Upper lobe of right lung (tissue), 1 donor: ENCODE data around the gene RRAS. TPM values are rescaled to one million over a fixed set of nuclear protein-coding genes. Genes with fewer than 3 reads are reported as not detected.

Source experiments
- ATAC-seq: fragments of 200-7000 bp; cut with Tn5 transposase; one replicate; pipeline ENCODE4 v1.9.1; 2020; ENCODE audit warnings: mild to moderate bottlenecking, moderate library complexity
- DNase-seq: peaks from one replicate; pipeline ENCODE4 v3.0.0-alpha.2; 2020
- H3K27ac ChIP-seq: fragments of 200-600 bp; one replicate; pipeline ENCODE4 v1.8.0; 2022
- H3K27me3 ChIP-seq: fragments of 200-600 bp; one replicate; pipeline ENCODE4 v1.8.0; 2022; ENCODE audit warnings: mild to moderate bottlenecking
- H3K36me3 ChIP-seq: fragments of 200-600 bp; one replicate; pipeline ENCODE4 v1.8.0; 2022
- H3K4me1 ChIP-seq: fragments of 200-600 bp; one replicate; pipeline ENCODE4 v1.8.0; 2022
- H3K4me3 ChIP-seq: fragments of 200-600 bp; one replicate; pipeline ENCODE4 v1.8.0; 2022; ENCODE audit warnings: mild to moderate bottlenecking
- H3K9me3 ChIP-seq: fragments of 200-600 bp; one replicate; pipeline ENCODE4 v1.8.0; 2022
- CTCF ChIP-seq: fragments of 200-600 bp; IDR thresholded peaks from one replicate; pipeline ENCODE4 v1.8.0; 2022; ENCODE audit warnings: antibody characterized with exemption
- intact Hi-C: fragments of 100-400 bp; cut with DNase I; formaldehyde crosslinking; loops from one replicate; pipeline ENCODE4 v1.11.0; 2022
- total RNA-seq: library from RNA; stranded (reverse); fragmentation: NEBNext Ultra II Directional; extraction: Animal tissue kit (Norgen Biotek cat#: 25700); gene quantifications from one replicate; pipeline ENCODE4 v1.2.1, GENCODE V29; 2021
- donor health status: DM: no; HTN: yes; CAD: no; lungs with severe emphysema.

The RRAS gene
- total RNA-seq, 1 donor from 2014 or later, result 138 TPM

DNA sequence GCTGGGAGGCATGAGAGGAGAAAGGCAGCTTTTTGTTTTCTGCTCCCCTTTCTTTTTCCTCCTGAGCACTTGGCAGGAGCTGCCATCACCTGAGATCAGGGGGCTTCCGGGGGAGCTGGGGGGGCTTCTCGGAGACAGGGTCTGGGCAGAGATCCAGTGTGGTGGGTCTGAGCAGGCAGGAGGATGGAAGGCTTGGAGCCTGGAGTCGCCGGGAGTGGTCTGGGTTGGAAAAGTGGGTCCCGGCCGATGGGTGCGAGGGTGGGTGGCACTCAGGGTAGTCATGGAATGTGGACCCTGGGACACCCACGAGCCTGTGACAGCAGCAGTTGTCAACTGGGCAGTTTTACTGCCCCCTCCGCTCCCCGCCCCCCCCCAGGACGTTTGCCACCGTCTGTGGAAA, 47.2 kb upstream of the RRAS start:
- TF ChIP-seq CTCF, result no peak
- H3K4me3 ChIP-seq, result peak overlapping the region; percentile 59
- H3K9me3 ChIP-seq, result no peaks in the 10 kb centered on the region
- no peak for DNase-seq
- intact Hi-C loops, result no loop called here
- H3K4me1 ChIP-seq, result peaks cover 23% of the 10 kb centered on the region
- H3K27me3 ChIP-seq, result peaks cover 7% of the 10 kb centered on the region
- peak overlapping the region; percentile 13 for H3K27ac ChIP-seq
- ATAC-seq, result no peak
- peaks cover 42% of the 10 kb centered on the region for H3K36me3 ChIP-seq

- Histone ChIP-seq H3K27me3 (peaks cover 7% of the 10 kb centered on the region), H3K27ac (peak overlapping the region; percentile 13)
These were observed 46.7 kb upstream of the RRAS start for GRCh38 chr19:49686503-49687088.

GRCh38 chr19:49685845-49686332, 45.9 kb upstream of the RRAS start:
- peaks cover 51% of the 10 kb centered on the region for H3K36me3 ChIP-seq

More at GRCh38 chr19:49686503-49687088, 46.7 kb upstream of the RRAS start:
- DNase-seq (no peak), ATAC-seq (no peak)
- peaks cover 22% of the 10 kb centered on the region for H3K4me1 ChIP-seq
- intact Hi-C loops, result no loop called here
- peaks cover 48% of the 10 kb centered on the region for H3K36me3 ChIP-seq
- no peaks in the 10 kb centered on the region for H3K9me3 ChIP-seq
- H3K4me3 ChIP-seq, result peak overlapping the region; percentile 59
- TF ChIP-seq CTCF, result no peak

DNA sequence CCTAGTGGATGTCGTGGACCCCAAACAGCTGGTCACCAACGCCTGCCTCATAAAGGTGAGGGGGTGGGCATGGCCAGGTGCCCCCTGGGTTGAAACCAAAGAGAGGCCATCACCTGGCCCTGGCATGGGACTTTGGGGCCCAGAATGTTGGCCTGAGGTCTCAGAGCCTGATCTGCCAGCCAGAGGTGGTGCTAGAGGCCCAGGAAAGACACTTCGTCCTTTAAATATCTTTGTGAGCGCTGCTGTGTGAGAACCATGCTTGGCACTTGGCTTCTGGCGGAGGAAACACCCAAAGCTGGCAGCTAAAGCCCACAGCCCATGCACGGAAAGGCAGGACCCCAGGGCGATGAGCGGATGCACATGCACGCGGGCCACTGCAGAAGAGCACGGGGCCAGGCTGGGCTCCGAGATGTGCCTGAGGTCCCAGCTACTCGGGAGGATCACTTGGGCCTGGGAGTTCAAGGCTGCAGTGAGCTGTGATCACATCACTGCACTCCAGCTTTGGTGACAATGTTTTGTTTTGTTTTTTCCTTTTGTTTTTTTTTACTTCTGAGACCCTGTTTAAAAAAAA, 45.1 kb upstream of the RRAS start:
- intact Hi-C loops, result no loop called here
- peaks cover 54% of the 10 kb centered on the region for H3K36me3 ChIP-seq
- H3K27ac ChIP-seq, result no peak overlapping the region
- H3K27me3 ChIP-seq, result peaks cover 5% of the 10 kb centered on the region
- H3K9me3 ChIP-seq, result no peaks in the 10 kb centered on the region
- H3K4me3 ChIP-seq, result no peak overlapping the region
- DNase-seq (no peak), ATAC-seq (no peak)
- H3K4me1 ChIP-seq, result peaks cover 16% of the 10 kb centered on the region
- no peak for TF ChIP-seq CTCF

More at GRCh38 chr19:49685845-49686332, 45.9 kb upstream of the RRAS start:
- Histone ChIP-seq H3K4me3 (peak overlapping the region; percentile 16), H3K9me3 (no peaks in the 10 kb centered on the region), H3K27me3 (peaks cover 7% of the 10 kb centered on the region), H3K27ac (no peak overlapping the region), H3K4me1 (peaks cover 16% of the 10 kb centered on the region)
- TF ChIP-seq CTCF, result no peak
- ATAC-seq (no peak), DNase-seq (no peak)
- intact Hi-C loops, result no loop called here

GRCh38 chr19:49684251-49684982, 44.5 kb upstream of the RRAS start:
- no peak overlapping the region for H3K27ac ChIP-seq
- H3K9me3 ChIP-seq, result no peaks in the 10 kb centered on the region
- H3K4me1 ChIP-seq, result peaks cover 13% of the 10 kb centered on the region
- H3K27me3 ChIP-seq, result no peaks in the 10 kb centered on the region
- H3K36me3 ChIP-seq, result peaks cover 54% of the 10 kb centered on the region
- TF ChIP-seq CTCF, result peak; percentile 37
- intact Hi-C loops, result no loop called here
- peak; percentile 2 for ATAC-seq
- DNase-seq, result no peak
- H3K4me3 ChIP-seq, result no peak overlapping the region
